ENCODE data around the gene CAMTA1. TPM values are rescaled to one million over a fixed set of nuclear protein-coding genes. Genes with fewer than 3 reads are reported as not detected.
A peak's percentile ranks its signal among the peaks of the same experiment; 100 is the strongest.

Gene CAMTA1
- total RNA-seq, 1 donor from 2014 or later = 30.6 TPM

DNA sequence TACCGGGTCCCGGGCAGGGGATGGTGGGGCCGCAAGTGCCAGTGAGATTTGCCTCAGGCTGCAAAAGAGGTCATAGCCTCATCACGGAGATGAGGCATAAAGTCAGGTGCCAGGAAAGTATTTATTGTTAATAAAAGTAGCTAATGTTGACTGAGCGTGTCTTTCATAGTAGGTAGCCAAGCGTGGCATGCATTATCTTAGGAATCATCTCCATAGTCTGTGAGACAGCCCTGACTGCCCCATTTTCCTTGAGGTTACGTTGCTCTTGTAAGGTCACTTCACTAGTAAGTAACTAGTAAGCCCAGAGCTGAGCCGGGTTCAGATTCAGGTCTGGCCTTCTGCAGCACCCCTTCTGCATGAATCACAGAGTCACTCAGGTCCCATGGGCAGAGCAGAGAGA lies 174.2 kb downstream of the CAMTA1 start:
- DNase-seq = no peak

DNA sequence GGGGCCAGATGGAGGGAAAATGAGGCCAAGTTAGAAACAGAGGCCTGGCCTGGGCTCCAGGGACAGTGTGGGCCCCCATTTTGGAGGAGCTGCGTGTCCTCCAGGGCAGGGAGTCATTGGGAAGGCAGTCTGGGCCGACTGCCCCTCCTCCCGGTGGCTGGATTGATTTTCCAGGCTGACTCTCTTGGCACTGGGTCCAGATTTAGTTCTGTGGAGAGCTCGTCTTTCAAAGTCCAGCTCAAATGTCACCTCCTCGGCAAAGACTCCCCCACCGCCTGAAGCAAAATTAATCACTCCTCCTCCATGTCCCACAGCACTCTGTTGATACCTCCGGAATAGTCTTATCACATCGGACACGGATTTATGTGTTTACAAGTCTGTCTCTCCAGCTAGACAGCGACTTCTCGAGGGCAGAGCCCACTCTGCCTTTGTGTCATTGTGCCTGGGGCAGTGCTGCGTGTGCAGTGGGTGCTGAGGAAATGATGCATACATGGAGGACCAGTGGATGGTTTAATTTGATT lies 175.1 kb downstream of the CAMTA1 start:
- peak; percentile 16 for DNase-seq

- no peak for DNase-seq
Measured at GRCh38 chr1:6960860-6961259, 175.6 kb downstream of the CAMTA1 start.

- DNase-seq = no peak
Measured at GRCh38 chr1:6961289-6961688, 176.0 kb downstream of the CAMTA1 start.

DNA sequence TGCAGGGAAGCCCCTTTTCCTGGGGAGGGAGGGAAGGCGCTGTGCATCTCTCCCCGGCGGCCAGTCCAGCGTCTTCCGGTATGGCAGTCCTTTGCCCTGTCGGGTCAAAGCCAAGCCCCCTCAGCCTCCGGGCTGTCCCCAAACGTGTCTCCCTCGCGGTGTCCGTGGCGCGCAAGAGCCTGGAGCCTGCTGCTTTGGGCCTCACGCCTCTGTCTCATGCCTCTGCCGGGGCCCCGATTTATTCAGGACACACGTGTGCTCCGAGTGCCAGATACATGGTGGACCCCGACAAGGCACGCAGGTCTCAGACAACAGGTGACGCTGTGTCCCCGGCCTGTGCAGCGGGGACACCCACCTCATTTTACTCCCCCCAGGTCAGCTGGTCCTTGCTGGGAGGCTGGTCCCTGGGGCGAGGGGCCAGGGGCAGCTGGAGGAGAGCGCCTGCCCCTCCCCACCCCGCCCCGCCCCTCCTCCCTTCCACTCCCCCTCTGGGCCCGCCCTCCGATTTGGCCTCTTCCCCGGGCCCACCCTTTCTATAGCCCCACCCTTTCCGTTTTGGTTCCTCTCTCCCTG lies 176.7 kb downstream of the CAMTA1 start:
- DNase-seq = no peak

GRCh38 chr1:6962478-6962995 lies 177.3 kb downstream of the CAMTA1 start:
- DNase-seq = no peak

GRCh38 chr1:6962996-6963911 lies 178.0 kb downstream of the CAMTA1 start:
- DNase-seq = peak; percentile 12

DNA sequence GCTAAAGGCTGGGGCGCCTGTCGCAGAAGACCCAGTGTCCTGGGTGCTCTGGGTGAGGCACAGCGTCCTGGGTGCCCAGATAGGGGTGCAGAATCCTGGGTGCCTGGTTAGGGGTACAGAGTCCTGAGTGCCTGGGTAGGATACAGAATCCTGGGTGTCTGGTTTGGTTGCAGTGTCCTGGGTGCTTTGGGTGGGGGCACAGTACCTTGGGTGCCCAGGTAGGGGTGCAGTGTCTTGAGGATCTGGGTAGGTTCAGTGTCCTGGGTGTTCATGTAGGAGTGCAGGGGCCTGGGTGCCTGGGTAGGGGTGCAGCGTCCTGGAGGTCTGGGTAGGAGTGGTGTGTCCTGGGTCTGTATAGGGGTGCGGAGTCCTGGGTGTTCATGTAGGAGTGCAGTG lies 178.7 kb downstream of the CAMTA1 start:
- no peak for DNase-seq

DNA sequence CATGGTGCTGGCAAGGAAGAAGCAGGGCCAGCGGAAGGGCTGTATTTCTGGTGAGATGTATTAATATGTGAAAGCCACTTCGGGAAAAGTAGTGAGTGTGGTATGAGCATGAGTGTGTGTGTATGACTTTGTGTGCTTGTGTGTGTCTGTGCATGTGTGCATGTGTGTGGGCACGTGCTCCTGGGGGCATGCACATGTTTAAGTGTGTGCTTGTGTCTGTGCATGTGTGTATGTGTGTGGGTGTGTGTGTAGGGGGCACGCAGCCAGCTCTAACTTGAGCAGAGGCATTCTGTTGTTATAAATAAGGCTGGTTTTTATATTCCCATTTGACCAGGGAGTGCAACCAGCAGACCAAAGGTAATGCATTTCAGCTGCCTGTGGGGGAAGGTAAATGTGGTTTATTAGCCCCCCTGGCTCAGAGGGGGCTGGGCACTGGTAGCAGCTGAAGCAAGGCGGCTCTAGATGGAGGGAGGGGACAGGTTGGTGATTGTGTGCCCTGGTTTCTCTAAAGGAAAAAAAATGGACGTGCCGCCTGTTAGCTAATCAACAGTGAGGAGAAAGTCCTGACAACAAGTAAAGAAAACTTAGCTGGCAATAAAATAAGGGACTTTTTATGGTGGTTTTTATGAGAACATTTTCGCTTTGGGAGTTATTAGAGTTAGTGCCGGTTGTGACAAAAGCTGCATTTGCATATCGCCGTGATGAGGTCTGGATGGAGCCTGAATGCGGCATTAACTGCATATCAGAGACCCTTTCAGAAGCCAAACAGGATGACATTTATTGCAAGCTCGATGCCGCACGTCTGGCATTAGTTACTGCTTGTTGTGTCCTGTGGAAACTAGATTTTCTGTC lies 180.1 kb downstream of the CAMTA1 start:
- DNase-seq = no peak

GRCh38 chr1:6965935-6966241 lies 180.6 kb downstream of the CAMTA1 start:
- DNase-seq = no peak

GRCh38 chr1:6966326-6966725 lies 181.1 kb downstream of the CAMTA1 start:
- DNase-seq = no peak

DNA sequence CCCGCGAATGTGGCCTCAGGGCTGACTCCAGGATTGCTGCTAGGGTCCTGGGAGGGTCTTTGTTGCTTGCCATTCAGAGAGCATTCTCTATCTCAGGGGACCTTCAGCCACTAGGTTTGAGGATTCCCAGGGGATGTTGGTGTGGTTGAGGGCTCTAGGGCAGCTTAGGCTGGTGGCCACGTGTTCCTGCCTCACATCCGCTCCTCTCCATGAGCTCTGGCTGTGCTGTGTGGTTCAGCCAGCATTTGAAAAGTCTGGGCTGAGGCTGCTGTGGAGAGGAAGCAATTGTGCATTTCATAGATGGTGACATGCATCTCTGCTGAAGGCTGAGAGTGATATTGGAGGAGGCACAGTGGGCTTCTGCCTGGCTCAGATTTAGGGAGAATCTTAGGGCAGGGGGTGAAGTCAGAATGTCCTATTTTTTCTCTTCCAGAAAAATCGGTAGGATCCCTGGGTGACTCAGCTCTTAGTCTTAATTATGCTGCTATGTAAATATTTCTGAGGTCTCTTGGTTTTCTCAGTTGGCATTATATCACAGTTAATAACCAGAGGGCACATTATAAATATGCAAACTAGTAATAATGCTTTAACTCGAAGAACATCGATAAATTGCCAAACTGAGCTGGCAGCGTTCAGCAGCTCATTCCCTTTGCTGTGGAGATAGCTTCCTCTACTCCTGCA lies 182.3 kb downstream of the CAMTA1 start:
- DNase-seq = no peak

DNA sequence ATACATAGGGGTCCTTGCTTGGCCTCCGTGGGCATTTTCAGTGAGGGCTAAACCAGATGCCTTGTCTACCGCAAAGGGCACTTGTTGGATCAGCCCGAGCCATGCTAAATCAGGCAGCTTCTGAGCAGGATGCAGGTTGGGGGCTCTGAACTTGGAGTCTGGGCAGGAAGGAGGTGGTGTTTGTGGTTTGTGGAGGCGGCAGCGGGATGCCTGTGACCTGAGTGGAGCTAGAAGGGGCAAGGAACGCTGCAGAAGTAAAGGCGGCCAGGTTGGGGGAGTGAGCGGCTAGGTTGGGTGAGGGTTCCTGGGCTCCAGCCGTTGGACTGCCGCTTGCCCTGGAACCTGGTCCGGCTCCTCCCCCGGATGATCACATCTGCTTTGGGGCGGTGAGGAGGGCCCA lies 183.9 kb downstream of the CAMTA1 start:
- DNase-seq = no peak

DNA sequence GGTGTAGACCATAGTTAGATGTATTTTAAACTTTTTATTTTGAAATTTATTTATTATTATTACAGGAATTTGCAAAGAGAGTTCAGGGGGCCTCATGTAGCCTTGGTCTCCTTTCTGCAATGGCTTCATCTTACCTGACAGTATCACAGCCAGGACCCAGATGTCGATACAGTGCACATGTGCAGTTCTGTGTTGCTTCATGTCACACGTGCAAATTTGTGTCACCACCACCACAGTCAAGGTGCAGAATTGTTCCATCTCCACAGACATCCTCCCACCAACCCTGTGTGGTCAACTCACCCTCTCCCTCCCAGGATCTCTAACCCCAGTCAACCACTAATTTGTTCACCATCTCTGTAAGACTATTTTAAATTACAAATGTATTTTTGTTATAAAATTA lies 184.5 kb downstream of the CAMTA1 start:
- no peak for DNase-seq

DNA sequence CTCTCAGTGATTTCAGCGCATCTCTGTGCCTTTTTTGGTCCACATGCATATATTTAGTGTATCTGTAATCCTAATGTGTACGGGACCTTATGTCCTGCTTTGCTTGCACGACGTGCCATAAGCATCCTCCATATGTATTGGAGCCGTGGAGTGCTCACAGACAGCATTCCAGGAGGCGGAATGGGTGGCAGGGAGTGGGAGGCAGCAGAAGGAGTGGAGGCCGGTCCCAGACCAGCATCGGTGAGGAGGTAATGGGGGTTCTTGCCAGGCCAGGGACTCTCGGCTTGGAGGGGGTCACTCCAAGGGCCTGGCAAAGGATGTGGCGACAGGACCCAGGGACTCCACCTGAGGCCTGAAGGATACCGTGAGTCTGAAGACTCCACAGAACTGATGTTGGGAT lies 185.0 kb downstream of the CAMTA1 start:
- no peak for DNase-seq

DNA sequence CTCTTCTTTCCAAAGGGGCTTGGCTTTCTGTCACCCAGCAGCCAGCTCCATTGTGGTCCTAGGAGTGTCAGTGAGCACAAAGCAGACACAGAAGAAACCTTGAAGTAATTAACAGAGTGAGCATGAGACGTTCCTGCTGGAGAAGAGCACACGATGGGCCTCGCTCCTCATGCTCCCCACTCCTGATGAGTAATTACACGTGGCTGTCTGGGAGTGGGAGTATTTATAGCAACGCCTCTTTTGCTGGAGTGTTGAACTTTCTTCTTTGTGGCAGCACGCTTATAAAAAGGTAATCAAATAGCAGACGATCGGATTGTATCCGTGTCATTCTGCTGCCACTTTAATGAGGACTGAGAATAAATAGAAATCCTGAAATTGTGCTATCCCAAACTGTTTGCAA lies 185.8 kb downstream of the CAMTA1 start:
- no peak for DNase-seq

- DNase-seq = no peak
Measured at GRCh38 chr1:6971699-6972098, 186.4 kb downstream of the CAMTA1 start.

GRCh38 chr1:6972399-6972798 lies 187.1 kb downstream of the CAMTA1 start:
- DNase-seq = no peak

GRCh38 chr1:6975331-6976043 lies 190.2 kb downstream of the CAMTA1 start:
- DNase-seq = no peak

- DNase-seq = no peak
Measured at GRCh38 chr1:6976044-6976375, 190.8 kb downstream of the CAMTA1 start.

GRCh38 chr1:6979003-6979613 lies 193.9 kb downstream of the CAMTA1 start:
- no peak for DNase-seq

Data from skin of body (tissue), 2 donors.